ENCODE results near the gene GATAD2A. TPM values are rescaled to one million over a fixed set of nuclear protein-coding genes. Genes with fewer than 3 reads are reported as not detected.

Gene GATAD2A
- total and polyA plus RNA-seq, 10 of the 15 experiments (the other 5 are each of a cell fraction or from before 2014, with no cell fraction given), result 2.6 to 173 (median 32.0) TPM

DNA sequence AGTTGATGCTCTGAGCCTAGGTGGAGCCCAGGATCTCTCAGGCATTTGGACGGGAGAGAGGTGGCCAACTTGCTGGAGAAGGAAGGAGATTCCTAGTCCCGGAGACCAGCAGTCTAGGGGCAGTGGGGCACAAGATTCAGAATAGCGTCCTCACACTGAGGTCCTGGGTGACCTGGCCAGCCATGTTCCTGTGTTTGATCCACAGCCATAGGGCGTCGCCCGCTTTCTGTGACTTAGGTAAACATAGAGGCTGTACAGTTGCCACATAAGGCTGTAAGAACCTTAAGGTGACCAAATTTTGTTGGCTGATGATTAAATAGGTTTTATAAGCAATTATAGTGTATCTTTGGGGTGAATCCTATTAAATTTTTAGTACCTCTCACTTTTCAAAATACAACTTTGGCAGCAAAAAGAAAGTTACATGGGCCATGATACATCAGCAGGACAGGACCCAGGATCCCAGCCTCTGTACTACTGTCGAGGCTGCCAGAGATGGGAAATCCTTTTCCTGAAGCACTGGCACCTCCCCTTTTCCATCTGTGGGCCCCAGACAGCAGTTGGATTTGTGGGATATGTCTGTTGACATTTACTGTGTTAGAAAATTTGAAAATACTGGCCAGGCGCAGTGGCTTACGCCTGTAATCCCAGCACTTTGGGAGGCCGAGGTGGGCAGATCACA lies 72.4 kb downstream of the GATAD2A start:
- Histone ChIP-seq H3K36me3 (ENCODE audit: control insufficient read depth in 2 of 2, insufficient read depth in 2 of 2, low read length in 1 of 2) (peaks cover 9 to 14% of the 10 kb centered on the region in 2 experiments), H3K9ac (ENCODE audit: control insufficient read depth, insufficient read depth, low read length) (no peak overlapping the region), H3K27ac (ENCODE audit: control insufficient read depth, insufficient read depth) (no peak overlapping the region), H3K79me2 (ENCODE audit: control insufficient read depth, insufficient read depth, low read length) (peaks cover 37% of the 10 kb centered on the region), H3K27me3 (replicated peaks in 1 of 2; ENCODE audit: control insufficient read depth in 2 of 2, insufficient read depth in 2 of 2, low read length in 1 of 2) (no peaks in the 10 kb centered on the region), H2AFZ (ENCODE audit: control insufficient read depth, low read depth, low read length) (no peak overlapping the region), H3K4me3 (no peak overlapping the region), H3K4me1 (ENCODE audit: control insufficient read depth, insufficient read depth, low read length) (peaks cover 36% of the 10 kb centered on the region), H4K20me1 (ENCODE audit: control insufficient read depth, insufficient read depth) (peaks cover 7% of the 10 kb centered on the region), H3K9me3 (replicated peaks; ENCODE audit: control insufficient read depth, insufficient read depth, low read length) (no peaks in the 10 kb centered on the region), H3K4me2 (ENCODE audit: control insufficient read depth, insufficient read depth) (no peak overlapping the region)
- BruUV-seq (replicated peaks), result no TSS peak
- in situ Hi-C loops (cut with MboI) (no loop called here), intact Hi-C loops (cut with micrococcal nuclease; ENCODE audit: unreplicated experiment) (no loop called here)
- TF ChIP-seq RBBP5 (conservative IDR thresholded peaks at IDR 0.05), result no peak
- TF ChIP-seq, protein P1, sequence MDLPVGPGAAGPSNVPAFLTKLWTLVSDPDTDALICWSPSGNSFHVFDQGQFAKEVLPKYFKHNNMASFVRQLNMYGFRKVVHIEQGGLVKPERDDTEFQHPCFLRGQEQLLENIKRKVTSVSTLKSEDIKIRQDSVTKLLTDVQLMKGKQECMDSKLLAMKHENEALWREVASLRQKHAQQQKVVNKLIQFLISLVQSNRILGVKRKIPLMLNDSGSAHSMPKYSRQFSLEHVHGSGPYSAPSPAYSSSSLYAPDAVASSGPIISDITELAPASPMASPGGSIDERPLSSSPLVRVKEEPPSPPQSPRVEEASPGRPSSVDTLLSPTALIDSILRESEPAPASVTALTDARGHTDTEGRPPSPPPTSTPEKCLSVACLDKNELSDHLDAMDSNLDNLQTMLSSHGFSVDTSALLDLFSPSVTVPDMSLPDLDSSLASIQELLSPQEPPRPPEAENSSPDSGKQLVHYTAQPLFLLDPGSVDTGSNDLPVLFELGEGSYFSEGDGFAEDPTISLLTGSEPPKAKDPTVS (IDR thresholded peaks at IDR 0.05; ENCODE audit: low read depth, low read length), result no peak
- TF ChIP-seq, protein P2, sequence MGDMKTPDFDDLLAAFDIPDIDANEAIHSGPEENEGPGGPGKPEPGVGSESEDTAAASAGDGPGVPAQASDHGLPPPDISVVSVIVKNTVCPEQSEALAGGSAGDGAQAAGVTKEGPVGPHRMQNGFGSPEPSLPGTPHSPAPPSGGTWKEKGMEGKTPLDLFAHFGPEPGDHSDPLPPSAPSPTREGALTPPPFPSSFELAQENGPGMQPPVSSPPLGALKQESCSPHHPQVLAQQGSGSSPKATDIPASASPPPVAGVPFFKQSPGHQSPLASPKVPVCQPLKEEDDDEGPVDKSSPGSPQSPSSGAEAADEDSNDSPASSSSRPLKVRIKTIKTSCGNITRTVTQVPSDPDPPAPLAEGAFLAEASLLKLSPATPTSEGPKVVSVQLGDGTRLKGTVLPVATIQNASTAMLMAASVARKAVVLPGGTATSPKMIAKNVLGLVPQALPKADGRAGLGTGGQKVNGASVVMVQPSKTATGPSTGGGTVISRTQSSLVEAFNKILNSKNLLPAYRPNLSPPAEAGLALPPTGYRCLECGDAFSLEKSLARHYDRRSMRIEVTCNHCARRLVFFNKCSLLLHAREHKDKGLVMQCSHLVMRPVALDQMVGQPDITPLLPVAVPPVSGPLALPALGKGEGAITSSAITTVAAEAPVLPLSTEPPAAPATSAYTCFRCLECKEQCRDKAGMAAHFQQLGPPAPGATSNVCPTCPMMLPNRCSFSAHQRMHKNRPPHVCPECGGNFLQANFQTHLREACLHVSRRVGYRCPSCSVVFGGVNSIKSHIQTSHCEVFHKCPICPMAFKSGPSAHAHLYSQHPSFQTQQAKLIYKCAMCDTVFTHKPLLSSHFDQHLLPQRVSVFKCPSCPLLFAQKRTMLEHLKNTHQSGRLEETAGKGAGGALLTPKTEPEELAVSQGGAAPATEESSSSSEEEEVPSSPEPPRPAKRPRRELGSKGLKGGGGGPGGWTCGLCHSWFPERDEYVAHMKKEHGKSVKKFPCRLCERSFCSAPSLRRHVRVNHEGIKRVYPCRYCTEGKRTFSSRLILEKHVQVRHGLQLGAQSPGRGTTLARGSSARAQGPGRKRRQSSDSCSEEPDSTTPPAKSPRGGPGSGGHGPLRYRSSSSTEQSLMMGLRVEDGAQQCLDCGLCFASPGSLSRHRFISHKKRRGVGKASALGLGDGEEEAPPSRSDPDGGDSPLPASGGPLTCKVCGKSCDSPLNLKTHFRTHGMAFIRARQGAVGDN (IDR thresholded peaks at IDR 0.05), result no peak
- no peak for TF ChIP-seq IKZF1 (conservative IDR thresholded peaks at IDR 0.05)
- TF ChIP-seq ZZZ3 (IDR thresholded peaks at IDR 0.05; ENCODE audit: control insufficient read depth, insufficient read length, low read depth), result no peak
- TF ChIP-seq MXI1 (IDR thresholded peaks at IDR 0.05; ENCODE audit: low read depth, low read length), result no peak
- no peak for TF ChIP-seq NR2F1 (conservative IDR thresholded peaks at IDR 0.05)
- no peak for TF ChIP-seq SRF (IDR thresholded peaks at IDR 0.05; ENCODE audit: low read depth in 2 of 2, low read length in 2 of 2)
- ChIA-PET POLR2A (no interaction called here), RAD21 (ENCODE audit: unreplicated experiment) (no interaction called here), CTCF (no interaction called here), SMC1A (ENCODE audit: uncharacterized antibody, unreplicated experiment) (no interaction called here)
- DNase-seq (ENCODE audit: low read depth, low spot score) (no peak), ATAC-seq (no peak), FAIRE-seq (no peak)
- 96% methylated on average over 10 of the region's 10 CpGs for WGBS (ENCODE audit: insufficient coverage, insufficient replicate concordance, low lambda C conversion rate, missing lambda C conversion rate)

All from GM12878 (cell line).